DOHH2 (cell line): ENCODE results near the gene MXRA7.

ENCODE experiments used
- H3F3A ChIP-seq: fragments of 200-600 bp; sonication (generic), shearing (Covaris generic); 2 replicates; pipeline ENCODE4 v1.6.0; 2016; ENCODE audit warnings: antibody characterized with exemption, mild to moderate bottlenecking; ENCODE audit not compliant: control insufficient read depth, insufficient read depth
- H3K27ac ChIP-seq: fragments of 200-600 bp; sonication (generic); 2 replicates; pipeline ENCODE4 v1.5.1; 2014; ENCODE audit warnings: low read depth, mild to moderate bottlenecking, low read length, moderate library complexity
- H3K27me3 ChIP-seq: fragments of 200-600 bp; sonication (generic); 2 replicates; pipeline ENCODE4 v1.6.1; 2014; ENCODE audit warnings: mild to moderate bottlenecking, low read length, mixed read lengths; ENCODE audit not compliant: control insufficient read depth
- H3K36me3 ChIP-seq: fragments of 200-600 bp; sonication (generic); 2 replicates; pipeline ENCODE4 v1.6.1; 2014; ENCODE audit warnings: mild to moderate bottlenecking, low read length, moderate library complexity, mixed read lengths; ENCODE audit not compliant: control insufficient read depth
- H3K4me1 ChIP-seq: fragments of 200-600 bp; sonication (generic); 2 replicates; pipeline ENCODE4 v1.6.1; 2014; ENCODE audit warnings: mild to moderate bottlenecking, low read length, mixed read lengths; ENCODE audit not compliant: control insufficient read depth
- H3K4me2 ChIP-seq: fragments of 200-600 bp; sonication (generic); 2 replicates; pipeline ENCODE4 v1.6.0; 2014; ENCODE audit warnings: mild to moderate bottlenecking, low read length, moderate library complexity
- H3K4me3 ChIP-seq: fragments of 200-600 bp; sonication (generic); 2 replicates; pipeline ENCODE4 v1.5.1; 2014; ENCODE audit warnings: mild to moderate bottlenecking, low read length, mixed read lengths
- H3K79me2 ChIP-seq: fragments of 200-600 bp; sonication (generic); 2 replicates; pipeline ENCODE4 v1.6.1; 2014; ENCODE audit warnings: mild to moderate bottlenecking, low read length, mixed read lengths; ENCODE audit not compliant: control insufficient read depth
- H3K9me2 ChIP-seq: fragments of 200-600 bp; sonication (generic); replicated peaks from 2 replicates; pipeline ENCODE4 v1.6.1; 2014; ENCODE audit warnings: mild to moderate bottlenecking, low read length, mixed read lengths; ENCODE audit not compliant: control insufficient read depth
- H3K9me3 ChIP-seq: fragments of 200-600 bp; sonication (generic); 2 replicates; pipeline ENCODE4 v1.6.1; 2014; ENCODE audit warnings: antibody characterized with exemption, low read length, mixed read lengths; ENCODE audit not compliant: control insufficient read depth, insufficient read depth
- H4K20me1 ChIP-seq: fragments of 200-600 bp; sonication (generic); 2 replicates; pipeline ENCODE4 v1.6.0; 2014; ENCODE audit warnings: low read depth, mild to moderate bottlenecking, antibody characterized with exemption, low read length, moderate library complexity; ENCODE audit not compliant: control insufficient read depth, insufficient read depth
- EZH2phosphoT487 ChIP-seq: fragments of 200-600 bp; sonication (generic); IDR thresholded peaks from 2 replicates; pipeline ENCODE4 v1.6.1; 2017; ENCODE audit warnings: borderline replicate concordance, mild to moderate bottlenecking, antibody characterized with exemption, low read length, moderate library complexity, mixed read lengths
- TF ChIP-seq, protein P1 (sequence below): fragments of 200-600 bp; sonication (generic); IDR thresholded peaks from one replicate; pipeline ENCODE4 v1.5.1; 2014; ENCODE audit warnings: antibody characterized with exemption, mild to moderate bottlenecking, low read depth, low read length; ENCODE audit not compliant: poor library complexity, severe bottlenecking

Gene MXRA7

DNA sequence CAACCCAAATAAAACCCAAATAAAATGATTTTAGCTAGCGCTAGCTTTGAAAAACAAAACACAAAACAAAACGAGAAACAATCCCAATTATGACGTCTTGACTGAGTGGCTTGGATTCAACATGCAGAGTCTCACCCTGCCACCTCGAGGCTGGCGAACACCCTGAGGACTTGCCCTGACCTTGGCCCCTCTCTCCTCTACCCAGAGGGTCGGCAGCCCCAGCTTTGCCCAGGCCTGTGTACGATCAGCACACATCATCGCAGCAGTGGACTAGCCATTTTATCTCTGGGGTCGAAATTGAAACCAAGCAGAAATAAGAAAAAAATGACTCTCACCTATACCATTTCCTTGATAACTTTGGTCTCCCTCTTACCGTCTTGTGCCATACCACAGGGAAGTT, 10.7 kb upstream of the MXRA7 start:
- peaks cover 83% of the 10 kb centered on the region for H3K36me3 ChIP-seq
- H3K4me1 ChIP-seq: peaks cover 13% of the 10 kb centered on the region
- no peaks in the 10 kb centered on the region for H3K9me3 ChIP-seq
- H4K20me1 ChIP-seq: 0 out of 2 replicates have a peak, but pooled peaks cover 3% of the 10 kb centered on the region
- H3K79me2 ChIP-seq: peaks cover 38% of the 10 kb centered on the region
- no peaks in the 10 kb centered on the region; the same call in 1 of the 2 replicates for H3F3A ChIP-seq
- TF ChIP-seq, protein P1, sequence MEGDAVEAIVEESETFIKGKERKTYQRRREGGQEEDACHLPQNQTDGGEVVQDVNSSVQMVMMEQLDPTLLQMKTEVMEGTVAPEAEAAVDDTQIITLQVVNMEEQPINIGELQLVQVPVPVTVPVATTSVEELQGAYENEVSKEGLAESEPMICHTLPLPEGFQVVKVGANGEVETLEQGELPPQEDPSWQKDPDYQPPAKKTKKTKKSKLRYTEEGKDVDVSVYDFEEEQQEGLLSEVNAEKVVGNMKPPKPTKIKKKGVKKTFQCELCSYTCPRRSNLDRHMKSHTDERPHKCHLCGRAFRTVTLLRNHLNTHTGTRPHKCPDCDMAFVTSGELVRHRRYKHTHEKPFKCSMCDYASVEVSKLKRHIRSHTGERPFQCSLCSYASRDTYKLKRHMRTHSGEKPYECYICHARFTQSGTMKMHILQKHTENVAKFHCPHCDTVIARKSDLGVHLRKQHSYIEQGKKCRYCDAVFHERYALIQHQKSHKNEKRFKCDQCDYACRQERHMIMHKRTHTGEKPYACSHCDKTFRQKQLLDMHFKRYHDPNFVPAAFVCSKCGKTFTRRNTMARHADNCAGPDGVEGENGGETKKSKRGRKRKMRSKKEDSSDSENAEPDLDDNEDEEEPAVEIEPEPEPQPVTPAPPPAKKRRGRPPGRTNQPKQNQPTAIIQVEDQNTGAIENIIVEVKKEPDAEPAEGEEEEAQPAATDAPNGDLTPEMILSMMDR: no peak
- no peak for TF ChIP-seq EZH2phosphoT487
- no peak overlapping the region for H3K27ac ChIP-seq
- H3K4me3 ChIP-seq: no peak overlapping the region
- no peaks in the 10 kb centered on the region for H3K27me3 ChIP-seq
- no peaks in the 10 kb centered on the region for H3K9me2 ChIP-seq
- no peak overlapping the region for H3K4me2 ChIP-seq

DNA sequence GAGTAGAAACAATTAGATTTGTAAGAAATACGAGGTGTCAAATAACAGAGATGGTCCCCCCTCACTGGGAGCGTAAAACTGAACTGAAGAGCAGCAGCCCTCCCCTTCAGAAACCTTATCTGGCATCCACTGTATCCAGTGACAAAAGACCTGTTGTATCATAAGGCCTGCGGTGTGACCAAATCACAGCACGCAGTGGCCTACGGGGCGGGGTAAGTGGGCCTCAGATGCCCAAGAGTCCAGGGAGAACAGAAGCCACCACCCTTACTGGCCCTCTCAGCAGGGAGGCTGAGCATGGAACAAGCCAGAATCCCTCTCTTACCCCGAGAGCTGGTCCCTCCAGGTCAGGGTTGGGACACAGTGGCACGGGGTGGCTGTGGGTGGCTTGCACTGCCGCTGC, 10.2 kb upstream of the MXRA7 start:
- H3F3A ChIP-seq: no peaks in the 10 kb centered on the region; the same call in 1 of the 2 replicates
- TF ChIP-seq, protein P1: no peak
- no peak for TF ChIP-seq EZH2phosphoT487
- no peaks in the 10 kb centered on the region for H3K27me3 ChIP-seq
- H3K79me2 ChIP-seq: peaks cover 35% of the 10 kb centered on the region
- H4K20me1 ChIP-seq: 0 out of 2 replicates have a peak, but pooled peaks cover 3% of the 10 kb centered on the region
- H3K4me1 ChIP-seq: peaks cover 13% of the 10 kb centered on the region
- H3K9me3 ChIP-seq: no peaks in the 10 kb centered on the region
- H3K36me3 ChIP-seq: peaks cover 88% of the 10 kb centered on the region
- H3K27ac ChIP-seq: no peak overlapping the region
- H3K4me2 ChIP-seq: no peak overlapping the region
- no peak overlapping the region for H3K4me3 ChIP-seq
- no peaks in the 10 kb centered on the region for H3K9me2 ChIP-seq

DNA sequence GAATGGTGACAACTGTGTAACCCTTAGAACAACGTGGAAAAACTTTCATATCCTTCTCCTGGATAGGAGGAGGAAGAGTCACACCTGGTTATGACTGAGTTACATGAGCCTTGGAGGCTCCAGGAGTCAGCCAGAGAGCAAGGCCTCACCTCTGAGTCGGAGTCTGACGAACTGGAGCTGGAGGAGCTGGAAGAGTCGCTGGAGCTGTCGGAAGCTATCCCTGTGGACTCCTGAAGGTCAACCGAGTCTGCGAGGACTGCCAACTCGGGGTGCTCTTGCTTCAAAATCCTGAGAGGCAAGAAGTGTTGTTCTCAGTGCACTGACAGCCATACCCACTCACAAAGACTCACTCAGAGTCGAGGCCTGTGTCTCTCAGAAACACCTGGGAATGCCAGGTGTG, 9.4 kb upstream of the MXRA7 start:
- Histone ChIP-seq H4K20me1 (no peaks in the 10 kb centered on the region), H3K9me3 (no peaks in the 10 kb centered on the region), H3K9me2 (no peaks in the 10 kb centered on the region), H3K4me3 (no peak overlapping the region), H3K4me1 (peaks cover 15% of the 10 kb centered on the region), H3K36me3 (peaks cover 91% of the 10 kb centered on the region), H3K79me2 (peaks cover 28% of the 10 kb centered on the region), H3K4me2 (no peak overlapping the region), H3K27me3 (no peaks in the 10 kb centered on the region), H3K27ac (no peak overlapping the region), H3F3A (no peaks in the 10 kb centered on the region)
- TF ChIP-seq EZH2phosphoT487: no peak
- TF ChIP-seq, protein P1: no peak
